ENCODE measurements around the gene EPHB6.

The EPHB6 gene

GRCh38 chr7:142836426-142836825, 18.4 kb upstream of the EPHB6 start:
- Histone ChIP-seq H3K27ac (no peak overlapping the region), H3K4me1 (no peaks in the 10 kb centered on the region), H3K4me3 (no peak overlapping the region), H3K27me3 (no peaks in the 10 kb centered on the region), H3K9me3 (no peaks in the 10 kb centered on the region), H3K36me3 (no peaks in the 10 kb centered on the region)
- no peak for TF ChIP-seq CTCF (IDR thresholded peaks at IDR 0.05)
- DNase-seq, result no peak
- intact Hi-C loops (cut with DNase I; ENCODE audit: low total_unique reads), result no loop called here

DNA sequence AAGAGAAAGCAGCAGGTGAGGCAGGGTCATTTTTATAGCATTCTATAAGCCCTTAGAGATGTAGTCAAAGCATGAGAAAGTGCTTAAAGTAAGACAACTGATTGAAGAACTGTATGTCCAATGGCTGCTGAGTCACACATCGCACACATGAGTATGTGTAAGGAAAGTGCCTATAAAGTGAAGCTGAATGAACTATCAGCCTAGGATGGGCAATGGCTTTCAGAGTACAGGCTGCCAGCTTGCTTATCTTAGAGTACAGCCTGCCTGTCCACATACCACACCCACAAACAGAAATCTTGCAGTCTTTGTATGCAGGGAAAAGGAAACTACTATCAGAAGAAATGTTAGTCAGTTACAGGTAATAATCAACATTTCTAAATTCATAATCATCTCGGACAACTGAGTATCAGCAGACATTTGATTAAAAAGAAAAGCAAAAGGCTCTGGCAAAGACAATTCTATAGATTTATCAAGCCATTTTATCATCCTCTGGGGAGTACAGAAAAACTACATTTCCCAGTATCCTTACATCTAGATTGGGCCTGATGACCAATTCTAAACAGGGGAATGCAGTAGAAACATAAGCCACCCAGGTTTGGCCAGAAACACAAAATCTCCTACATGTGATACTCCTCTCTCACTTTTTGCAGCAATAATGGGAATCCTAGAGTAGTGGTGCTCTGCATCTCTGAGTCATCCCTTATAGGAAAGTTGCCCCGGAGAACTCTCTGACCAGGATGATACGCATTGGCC, 16.2 kb upstream of the EPHB6 start:
- Histone ChIP-seq H3K27me3 (no peaks in the 10 kb centered on the region), H3K4me1 (no peaks in the 10 kb centered on the region), H3K27ac (no peak overlapping the region), H3K9me3 (no peaks in the 10 kb centered on the region), H3K4me3 (no peak overlapping the region), H3K36me3 (no peaks in the 10 kb centered on the region)
- TF ChIP-seq CTCF (IDR thresholded peaks at IDR 0.05), result no peak
- DNase-seq, result no peak
- intact Hi-C loops (cut with DNase I; ENCODE audit: low total_unique reads), result no loop called here

- no peak for TF ChIP-seq CTCF (IDR thresholded peaks at IDR 0.05)
- no peak for DNase-seq
- intact Hi-C loops (cut with DNase I; ENCODE audit: low total_unique reads), result no loop called here
- Histone ChIP-seq H3K9me3 (no peaks in the 10 kb centered on the region), H3K4me3 (no peak overlapping the region), H3K27me3 (no peaks in the 10 kb centered on the region), H3K4me1 (no peaks in the 10 kb centered on the region), H3K36me3 (no peaks in the 10 kb centered on the region), H3K27ac (no peak overlapping the region)
Observed at GRCh38 chr7:142842251-142842766, 12.6 kb upstream of the EPHB6 start.

DNA sequence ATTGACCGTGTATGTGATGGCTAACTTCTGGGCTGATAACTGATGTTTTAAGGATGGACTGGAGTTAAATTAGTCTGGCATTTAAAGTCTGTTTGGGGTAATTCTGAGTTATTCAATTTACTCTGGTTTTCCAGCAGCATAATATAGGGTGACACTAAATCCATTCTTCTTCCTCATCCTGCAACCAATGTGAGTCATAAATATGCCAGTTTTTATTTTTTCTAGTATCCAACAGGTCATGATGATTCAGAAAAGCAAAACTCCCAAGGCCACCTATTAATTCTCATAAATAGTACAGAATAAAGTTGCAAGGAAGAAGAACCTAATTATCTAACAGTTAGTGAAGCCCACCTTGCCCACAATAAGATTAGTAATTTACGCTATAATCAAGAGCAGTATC, 7.5 kb upstream of the EPHB6 start:
- Histone ChIP-seq H3K4me3 (no peak overlapping the region), H3K27ac (no peak overlapping the region), H3K27me3 (peaks cover 0 to 10% of the 10 kb centered on the region in 2 donors), H3K9me3 (no peaks in the 10 kb centered on the region), H3K36me3 (no peaks in the 10 kb centered on the region), H3K4me1 (no peaks in the 10 kb centered on the region)
- no peak for TF ChIP-seq CTCF (IDR thresholded peaks at IDR 0.05)
- intact Hi-C loops (cut with DNase I; ENCODE audit: low total_unique reads), result no loop called here
- DNase-seq, result no peak

DNA sequence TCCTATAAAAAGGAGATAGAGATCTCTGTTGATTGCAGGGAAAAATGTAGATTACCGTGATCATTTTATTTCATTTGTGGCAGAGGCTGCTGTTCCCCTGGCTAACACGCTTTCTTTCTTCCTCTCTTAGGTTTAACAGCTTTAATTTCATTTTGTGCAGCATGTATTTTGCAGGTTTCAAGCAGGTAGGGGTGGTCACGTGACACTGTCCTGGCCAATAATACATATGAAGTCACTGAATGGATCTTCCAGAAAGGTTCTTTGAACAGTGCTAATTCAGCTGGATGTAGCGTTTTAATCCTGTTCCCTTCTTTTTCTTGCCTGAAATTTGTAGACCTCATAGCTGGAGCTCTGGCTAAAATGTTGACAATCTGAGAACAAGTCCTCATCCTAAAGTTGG, 3.6 kb upstream of the EPHB6 start:
- TF ChIP-seq CTCF (IDR thresholded peaks at IDR 0.05), result no peak
- intact Hi-C loops (cut with DNase I; ENCODE audit: low total_unique reads), result no loop called here
- H3K27me3 ChIP-seq, result peaks cover 0 to 10% of the 10 kb centered on the region in 2 donors
- DNase-seq, result no peak
- no peak overlapping the region for H3K27ac ChIP-seq
- H3K4me1 ChIP-seq, result peaks cover 0 to 19% (median 9%) of the 10 kb centered on the region in 4 donors
- no peak overlapping the region for H3K4me3 ChIP-seq
- no peaks in the 10 kb centered on the region for H3K9me3 ChIP-seq
- no peaks in the 10 kb centered on the region for H3K36me3 ChIP-seq
